ENCODE measurements around the gene MED22.

Gene MED22

DNA sequence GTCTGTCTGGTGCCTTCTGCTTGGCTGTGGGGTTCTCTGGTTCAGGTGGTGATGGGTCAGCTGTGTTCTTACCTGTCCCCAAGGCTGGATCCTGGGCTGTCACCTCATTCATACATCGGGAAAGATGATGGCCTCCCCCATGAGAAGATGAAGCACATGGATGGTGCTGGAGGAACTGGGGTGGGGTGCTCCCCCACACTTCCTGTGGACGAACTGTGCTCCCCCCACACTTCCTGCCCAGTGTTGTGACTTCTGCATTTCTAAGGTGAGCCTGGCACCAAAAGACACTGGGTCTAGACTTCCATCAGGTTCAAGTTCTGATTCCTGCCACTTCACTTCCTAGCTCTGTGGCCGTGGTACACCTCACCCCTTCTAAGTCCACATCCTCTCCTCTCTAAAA lies 7.7 kb downstream of the MED22 start:
- TF ChIP-seq SIN3A (IDR thresholded peaks at IDR 0.05; ENCODE audit: borderline replicate concordance, insufficient read depth, low read length) (no peak), POLR2AphosphoS5 (IDR thresholded peaks at IDR 0.05; ENCODE audit: low read depth, low read length) (no peak), FOXP2 (optimal IDR thresholded peaks at IDR 0.05; ENCODE audit: borderline replicate concordance, extremely low read depth, extremely low read length, insufficient read depth) (no peak), TAF1 (IDR thresholded peaks at IDR 0.05; ENCODE audit: borderline replicate concordance, insufficient read depth, low read length) (no peak)
- TF ChIP-seq, protein P1, sequence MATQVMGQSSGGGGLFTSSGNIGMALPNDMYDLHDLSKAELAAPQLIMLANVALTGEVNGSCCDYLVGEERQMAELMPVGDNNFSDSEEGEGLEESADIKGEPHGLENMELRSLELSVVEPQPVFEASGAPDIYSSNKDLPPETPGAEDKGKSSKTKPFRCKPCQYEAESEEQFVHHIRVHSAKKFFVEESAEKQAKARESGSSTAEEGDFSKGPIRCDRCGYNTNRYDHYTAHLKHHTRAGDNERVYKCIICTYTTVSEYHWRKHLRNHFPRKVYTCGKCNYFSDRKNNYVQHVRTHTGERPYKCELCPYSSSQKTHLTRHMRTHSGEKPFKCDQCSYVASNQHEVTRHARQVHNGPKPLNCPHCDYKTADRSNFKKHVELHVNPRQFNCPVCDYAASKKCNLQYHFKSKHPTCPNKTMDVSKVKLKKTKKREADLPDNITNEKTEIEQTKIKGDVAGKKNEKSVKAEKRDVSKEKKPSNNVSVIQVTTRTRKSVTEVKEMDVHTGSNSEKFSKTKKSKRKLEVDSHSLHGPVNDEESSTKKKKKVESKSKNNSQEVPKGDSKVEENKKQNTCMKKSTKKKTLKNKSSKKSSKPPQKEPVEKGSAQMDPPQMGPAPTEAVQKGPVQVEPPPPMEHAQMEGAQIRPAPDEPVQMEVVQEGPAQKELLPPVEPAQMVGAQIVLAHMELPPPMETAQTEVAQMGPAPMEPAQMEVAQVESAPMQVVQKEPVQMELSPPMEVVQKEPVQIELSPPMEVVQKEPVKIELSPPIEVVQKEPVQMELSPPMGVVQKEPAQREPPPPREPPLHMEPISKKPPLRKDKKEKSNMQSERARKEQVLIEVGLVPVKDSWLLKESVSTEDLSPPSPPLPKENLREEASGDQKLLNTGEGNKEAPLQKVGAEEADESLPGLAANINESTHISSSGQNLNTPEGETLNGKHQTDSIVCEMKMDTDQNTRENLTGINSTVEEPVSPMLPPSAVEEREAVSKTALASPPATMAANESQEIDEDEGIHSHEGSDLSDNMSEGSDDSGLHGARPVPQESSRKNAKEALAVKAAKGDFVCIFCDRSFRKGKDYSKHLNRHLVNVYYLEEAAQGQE (IDR thresholded peaks at IDR 0.05; ENCODE audit: insufficient read depth in 1 of 2, low read depth in 2 of 2, low read length in 2 of 2) = no peak

DNA sequence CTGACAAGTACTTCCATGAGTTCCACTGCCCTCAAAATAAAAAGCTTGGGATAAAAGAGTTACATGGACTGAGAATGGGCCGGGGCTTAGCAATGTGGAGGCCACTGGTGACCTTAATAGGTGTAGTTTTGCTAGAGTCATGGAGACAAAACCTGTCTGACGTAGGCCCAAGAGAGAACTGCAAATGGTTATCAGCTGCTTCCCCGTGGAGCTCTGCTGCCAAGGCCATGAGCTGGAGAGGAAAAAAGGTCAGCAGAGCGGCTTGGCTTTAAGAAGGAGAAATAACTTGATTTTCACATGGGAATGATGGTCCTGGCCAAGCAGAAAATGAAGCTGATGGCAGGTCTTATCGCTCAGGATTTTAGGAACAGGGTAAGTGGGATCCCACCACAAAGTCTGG lies 8.3 kb downstream of the MED22 start:
- TF ChIP-seq TAF1 (IDR thresholded peaks at IDR 0.05; ENCODE audit: borderline replicate concordance, insufficient read depth, low read length) (no peak), POLR2AphosphoS5 (IDR thresholded peaks at IDR 0.05; ENCODE audit: low read depth, low read length) (no peak), FOXP2 (optimal IDR thresholded peaks at IDR 0.05; ENCODE audit: borderline replicate concordance, extremely low read depth, extremely low read length, insufficient read depth) (no peak), SIN3A (IDR thresholded peaks at IDR 0.05; ENCODE audit: borderline replicate concordance, insufficient read depth, low read length) (no peak)
- TF ChIP-seq, protein P1 (IDR thresholded peaks at IDR 0.05; ENCODE audit: insufficient read depth in 1 of 2, low read depth in 2 of 2, low read length in 2 of 2) = no peak

DNA sequence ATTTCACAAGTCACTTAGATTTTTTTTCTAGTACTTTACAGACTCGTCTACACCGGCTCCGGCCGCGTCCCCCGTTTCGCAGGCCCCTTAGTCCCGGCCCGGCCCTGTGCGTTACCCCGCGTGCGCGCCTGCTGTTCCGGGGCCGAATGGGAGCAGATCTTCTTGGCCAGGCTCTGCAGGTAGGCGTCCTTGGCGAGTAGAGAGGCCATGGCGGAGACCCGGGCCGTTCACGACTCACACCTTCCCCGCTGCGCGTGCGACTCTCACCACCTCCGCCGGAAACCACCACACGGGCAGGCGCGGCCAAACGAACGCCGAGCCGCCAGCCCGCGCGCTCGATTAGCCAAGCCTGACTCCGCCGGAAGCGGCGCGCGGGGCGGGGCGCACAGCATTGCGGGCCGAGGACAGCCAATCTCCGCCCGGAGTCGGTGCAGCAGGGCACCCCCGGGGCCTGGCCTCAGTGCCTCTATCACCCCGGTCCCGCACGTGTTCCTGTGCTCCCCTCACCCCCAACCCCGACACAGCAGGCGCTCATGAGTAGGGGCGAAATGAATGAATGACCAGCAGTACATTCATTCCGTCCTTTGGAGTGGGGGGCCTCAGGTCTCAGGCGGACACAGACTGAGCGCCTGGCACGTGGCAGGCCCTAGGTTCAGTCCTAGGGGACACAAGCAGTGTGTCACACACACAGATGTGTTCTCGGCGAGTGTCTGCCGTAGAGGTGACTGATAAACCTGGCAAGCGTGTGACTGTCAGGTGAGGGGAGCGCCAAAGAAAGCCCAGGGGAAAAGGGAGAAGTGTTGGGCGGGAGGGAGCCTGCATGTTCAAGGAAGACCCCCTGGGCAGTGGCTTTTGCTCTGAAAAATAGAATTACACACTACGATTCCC lies 11.8 kb downstream of the MED22 start, which contains the start of gene SURF6:
TSS of gene SURF6 (minus strand) at position 265 of the 888 bp plus-strand sequence. CDS start at position 209, 56 bp downstream.
- TF ChIP-seq SIN3A (IDR thresholded peaks at IDR 0.05; ENCODE audit: borderline replicate concordance, insufficient read depth, low read length) = no peak; the same call in 1 of the 2 replicates
- peak; percentile 79 for TF ChIP-seq POLR2AphosphoS5 (IDR thresholded peaks at IDR 0.05; ENCODE audit: low read depth, low read length)
- TF ChIP-seq, protein P1 (IDR thresholded peaks at IDR 0.05; ENCODE audit: insufficient read depth in 1 of 2, low read depth in 2 of 2, low read length in 2 of 2) = no peak
- TF ChIP-seq TAF1 (IDR thresholded peaks at IDR 0.05; ENCODE audit: borderline replicate concordance, insufficient read depth, low read length) = peak; percentile 83; the same call in 1 of the 2 replicates
- TF ChIP-seq FOXP2 (optimal IDR thresholded peaks at IDR 0.05; ENCODE audit: borderline replicate concordance, extremely low read depth, extremely low read length, insufficient read depth) = peak; percentile 99

DNA sequence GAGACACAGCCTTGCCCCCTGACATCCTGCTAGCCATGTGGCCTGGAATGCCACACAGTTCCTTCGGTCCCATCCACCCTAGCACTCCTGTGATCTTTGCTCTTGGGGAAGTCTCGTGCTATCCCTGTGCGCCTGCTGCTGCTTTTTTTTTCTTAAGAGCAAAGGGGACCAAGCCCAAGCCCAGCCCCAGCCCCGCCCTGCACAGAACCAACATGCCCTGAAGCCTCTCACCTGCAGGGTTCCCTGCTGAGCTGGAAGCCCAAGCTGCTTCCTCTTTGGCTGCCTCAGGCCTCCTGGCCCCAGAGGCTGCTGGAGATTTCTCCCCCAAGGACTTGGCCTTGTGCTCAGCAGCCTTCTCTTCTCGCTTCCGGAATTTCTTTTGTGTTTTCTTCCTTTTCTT lies 13.8 kb downstream of the MED22 start:
- TF ChIP-seq TAF1 (IDR thresholded peaks at IDR 0.05; ENCODE audit: borderline replicate concordance, insufficient read depth, low read length) = no peak
- TF ChIP-seq SIN3A (IDR thresholded peaks at IDR 0.05; ENCODE audit: borderline replicate concordance, insufficient read depth, low read length) = no peak
- TF ChIP-seq FOXP2 (optimal IDR thresholded peaks at IDR 0.05; ENCODE audit: borderline replicate concordance, extremely low read depth, extremely low read length, insufficient read depth) = no peak
- TF ChIP-seq POLR2AphosphoS5 (IDR thresholded peaks at IDR 0.05; ENCODE audit: low read depth, low read length) = no peak
- TF ChIP-seq, protein P1 (IDR thresholded peaks at IDR 0.05; ENCODE audit: insufficient read depth in 1 of 2, low read depth in 2 of 2, low read length in 2 of 2) = no peak

All from PFSK-1 (cell line).